A549 (cell line): ENCODE measurements around the gene STN1. TPM values are rescaled to one million over a fixed set of nuclear protein-coding genes. Genes with fewer than 3 reads are reported as not detected.
A peak's percentile ranks its signal among the peaks of the same experiment; 100 is the strongest.

ENCODE experiments used
- ATAC-seq, 2 experiments: fragments of 200-7000 bp in 1 of 2; fragments of >200 bp in 1 of 2; cut with Nextera tagmentation in 1 of 2; cut with Tn5 transposase in 1 of 2; 3 replicates each; pipeline versions ENCODE4 v1.8.0 to v1.9.1; 2018 to 2020; ENCODE audit warnings: mild to moderate bottlenecking in 1 of 2, moderate library complexity in 1 of 2
- CTCF ChIA-PET: fragments of 300-600 bp; sonication (Branson Sonifier 250); formaldehyde crosslinking; extraction: SDS; loops from one replicate; lab custom pipeline; 2021; ENCODE audit warnings: antibody characterized with exemption, inconsistent platforms; lab: Yijun Ruan, JAX
- POLR2A ChIA-PET: fragments of 350-600 bp; formaldehyde crosslinking; extraction: SDS; loops from one replicate; lab custom pipeline; 2021; ENCODE audit warnings: antibody characterized with exemption, inconsistent platforms; lab: Yijun Ruan, JAX
- DNase-seq, 2 experiments: peaks; one replicate each; pipeline versions ENCODE4 v3.0.0 to v3.0.0-alpha.2; 2011 to 2016; ENCODE audit warnings: low read depth in 1 of 2, low spot score in 1 of 2
- FAIRE-seq: peaks from 2 replicates; lab custom pipeline; 2011; peaks lifted over from hg19 to GRCh38; lab: Jason Lieb, UNC
- H3K27ac ChIP-seq, 2 experiments: fragments of >200 bp; sonication (Bioruptor Twin); formaldehyde crosslinking; 3 replicates each; pipeline ENCODE4 v1.5.1; 2016 to 2017
- H3K4me1 ChIP-seq: fragments of >200 bp; sonication (Bioruptor Twin); formaldehyde crosslinking; 3 replicates; pipeline ENCODE4 v1.6.1; 2016
- H3K4me2 ChIP-seq: fragments of >200 bp; sonication (Bioruptor Twin); formaldehyde crosslinking; 3 replicates; pipeline ENCODE4 v1.6.1; 2016
- H3K4me3 ChIP-seq: fragments of >200 bp; sonication (Bioruptor Twin); formaldehyde crosslinking; 3 replicates; pipeline ENCODE4 v1.5.1; 2016
- H3K9me3 ChIP-seq: fragments of >200 bp; sonication (Bioruptor Twin); formaldehyde crosslinking; 3 replicates; pipeline ENCODE4 v1.6.1; 2016
- CBX2 ChIP-seq: fragments of 200-600 bp; sonication (generic); IDR thresholded peaks from 2 replicates; pipeline ENCODE4 v1.6.1; 2016; ENCODE audit warnings: low read depth, mild to moderate bottlenecking, borderline replicate concordance
- CEBPB ChIP-seq, 2 experiments: fragments of >200 bp in 1 of 2; sonication (Bioruptor Twin) in 1 of 2; formaldehyde crosslinking in 1 of 2; IDR thresholded peaks; 2 replicates each; pipeline ENCODE4 v1.6.1; 2012 to 2016
- CTCF ChIP-seq: fragments of >200 bp; sonication (Bioruptor Twin); formaldehyde crosslinking; IDR thresholded peaks from 3 replicates; pipeline ENCODE4 v1.5.1; 2016
- FOSL2 ChIP-seq, 2 experiments: fragments of 450-650 bp in 1 of 2; fragments of >200 bp in 1 of 2; sonication (Bioruptor Twin) in 1 of 2; formaldehyde crosslinking; IDR thresholded peaks; 2 replicates each; pipeline versions ENCODE4 v1.5.0 to v1.6.1; 2016 to 2020; ENCODE audit warnings: mild to moderate bottlenecking in 1 of 2, moderate library complexity in 1 of 2
- HOXA7 ChIP-seq: fragments of 250-450 bp; sonication (Bioruptor Pico); IDR thresholded peaks from 2 replicates; pipeline ENCODE4 v1.5.0; 2020; ENCODE audit warnings: mild to moderate bottlenecking, moderate library complexity
- HOXB13 ChIP-seq: fragments of 250-450 bp; sonication (Bioruptor Pico); IDR thresholded peaks from 2 replicates; pipeline ENCODE4 v1.5.0; 2020; ENCODE audit warnings: low read depth, mild to moderate bottlenecking, moderate library complexity
- KDM5A ChIP-seq: fragments of 200-600 bp; sonication (generic); IDR thresholded peaks from 2 replicates; pipeline ENCODE4 v1.6.1; 2016; ENCODE audit warnings: antibody characterized with exemption, mild to moderate bottlenecking
- RAD21 ChIP-seq, 2 experiments: fragments of >200 bp in 1 of 2; sonication (Bioruptor Twin) in 1 of 2; formaldehyde crosslinking in 1 of 2; IDR thresholded peaks in 1 of 2; conservative IDR thresholded peaks in 1 of 2; 2 replicates in 1 of 2; 3 replicates in 1 of 2; pipeline ENCODE4 v1.6.1; 2012 to 2018; ENCODE audit warnings: inconsistent platforms in 1 of 2
- REST ChIP-seq: fragments of 200-600 bp; sonication (generic); IDR thresholded peaks from 2 replicates; pipeline ENCODE4 v1.6.1; 2016; ENCODE audit warnings: antibody characterized with exemption, mild to moderate bottlenecking, moderate library complexity
- SMC3 ChIP-seq: fragments of >200 bp; sonication (Bioruptor Twin); formaldehyde crosslinking; IDR thresholded peaks from 3 replicates; pipeline ENCODE4 v1.6.1; 2018; ENCODE audit warnings: inconsistent platforms
- SREBF2 ChIP-seq: fragments of 450-650 bp; IDR thresholded peaks from 2 replicates; pipeline ENCODE4 v1.6.1; 2014; ENCODE audit warnings: mild to moderate bottlenecking, moderate library complexity
- ZFP36 ChIP-seq: fragments of 450-650 bp; IDR thresholded peaks from 2 replicates; pipeline ENCODE4 v1.6.1; 2014; ENCODE audit warnings: borderline replicate concordance; ENCODE audit not compliant: partially characterized antibody
- whole genome bisulfite sequencing: methylation state at CpG from one replicate; pipeline ENCODE4 v1.1.6; 2017; ENCODE audit errors: missing lambda C conversion rate; 5-methylcytosine and 5-hydroxymethylcytosine counted together
- polyA plus RNA-seq, 4 experiments: library from polyadenylated mRNA; depleted of rRNA in 3 of 4; stranded (reverse); fragments of >200 nt; fragmentation: RNase III in 1 of 4; extraction: RNeasy Plus Mini Kit Qiagen cat#74134 plus additional on column Dnase treatment in 1 of 4; gene quantifications; 2 replicates in 3 of 4; 3 replicates in 1 of 4; pipeline ENCODE4 v1.2.3, GENCODE V29; 2011 to 2017

STN1 gene
- polyA plus RNA-seq, 2 of the 4 experiments (the other 2 are of a cell fraction), result 17.1 to 34.5 TPM

GRCh38 chr10:103888113-103888841, 29.7 kb downstream of the STN1 start (continued):
- TF ChIP-seq REST (no peak), KDM5A (0 out of 2 replicates have a peak, but pooled peaks have one; percentile 38), SREBF2 (no peak), CBX2 (no peak), CEBPB (IDR thresholded peaks at IDR 0.05) (0 out of 4 replicates have a peak, but pooled peaks of 1 of the 2 experiments have one; percentile 7), ZFP36 (no peak), FOSL2 (IDR thresholded peaks at IDR 0.05) (no peak), FOSL2 (CRISPR knock-in tag; IDR thresholded peaks at IDR 0.05) (peak; percentile 7; the same call in 1 of the 2 replicates)

GRCh38 chr10:103885617-103886016, 32.4 kb downstream of the STN1 start:
- H3K4me2 ChIP-seq, result no peak overlapping the region
- CTCF ChIA-PET, result interaction anchor here (0.7 to 11.4 kb wide), 50 partner anchors 8 to 331 kb away, joined by 3 to 321 read pairs (median 4); partner anchors contain the start of genes SFR1 and SH3PXD2A
- ATAC-seq, result no peak
- DNase-seq, result no peak
- no peak overlapping the region for H3K4me3 ChIP-seq
- TF ChIP-seq HOXA7 (CRISPR knock-in tag) (no peak), SMC3 (no peak)
- peaks cover 34% of the 10 kb centered on the region for H3K4me1 ChIP-seq
- WGBS, result 85% methylated on average over 6 of the region's 6 CpGs
- H3K9me3 ChIP-seq, result no peaks in the 10 kb centered on the region
- POLR2A ChIA-PET, result interaction anchor here (0.5 kb wide), 1 partner anchor 371 kb away, joined by 3 read pairs; no protein-coding TSS in a partner anchor
- no peak overlapping the region for H3K27ac ChIP-seq
- no peak for FAIRE-seq

GRCh38 chr10:103884681-103885139, 33.3 kb downstream of the STN1 start:
- TF ChIP-seq RAD21 (conservative IDR thresholded peaks at IDR 0.05 in 1 of 2, IDR thresholded peaks at IDR 0.05 in 1 of 2) (peak; percentile 89 to 95), SMC3 (peak; percentile 94), CTCF (peak; percentile 87), HOXB13 (CRISPR knock-in tag) (no peak)
- no peak overlapping the region for H3K4me2 ChIP-seq
- POLR2A ChIA-PET, result no interaction called here
- H3K4me1 ChIP-seq, result peaks cover 25% of the 10 kb centered on the region
- peak; percentile 79 to 88; a peak in 5 of 6 replicates for ATAC-seq
- no peak overlapping the region for H3K4me3 ChIP-seq
- H3K9me3 ChIP-seq, result no peaks in the 10 kb centered on the region
- FAIRE-seq, result peak; percentile 85
- H3K27ac ChIP-seq, result 0 out of 6 replicates have a peak overlapping the region, but pooled peaks of 1 of the 2 experiments have one; percentile 37
- peak; percentile 58 to 76 for DNase-seq
- CTCF ChIA-PET, result interaction anchor here (0.6 to 11.4 kb wide), 63 partner anchors 9 to 382 kb away, joined by 3 to 321 read pairs (median 4); partner anchors contain the start of genes SFR1 and SH3PXD2A
- 55% methylated on average over 2 of the region's 3 CpGs for WGBS
